T1000 (cell line): ENCODE measurements around the gene STOX2.

Source experiments
- DNase-seq: peaks from one replicate; lab custom pipeline; 2025; ENCODE audit warnings: mixed read lengths; lab: John Stamatoyannopoulos, UW

Gene STOX2, protein sequence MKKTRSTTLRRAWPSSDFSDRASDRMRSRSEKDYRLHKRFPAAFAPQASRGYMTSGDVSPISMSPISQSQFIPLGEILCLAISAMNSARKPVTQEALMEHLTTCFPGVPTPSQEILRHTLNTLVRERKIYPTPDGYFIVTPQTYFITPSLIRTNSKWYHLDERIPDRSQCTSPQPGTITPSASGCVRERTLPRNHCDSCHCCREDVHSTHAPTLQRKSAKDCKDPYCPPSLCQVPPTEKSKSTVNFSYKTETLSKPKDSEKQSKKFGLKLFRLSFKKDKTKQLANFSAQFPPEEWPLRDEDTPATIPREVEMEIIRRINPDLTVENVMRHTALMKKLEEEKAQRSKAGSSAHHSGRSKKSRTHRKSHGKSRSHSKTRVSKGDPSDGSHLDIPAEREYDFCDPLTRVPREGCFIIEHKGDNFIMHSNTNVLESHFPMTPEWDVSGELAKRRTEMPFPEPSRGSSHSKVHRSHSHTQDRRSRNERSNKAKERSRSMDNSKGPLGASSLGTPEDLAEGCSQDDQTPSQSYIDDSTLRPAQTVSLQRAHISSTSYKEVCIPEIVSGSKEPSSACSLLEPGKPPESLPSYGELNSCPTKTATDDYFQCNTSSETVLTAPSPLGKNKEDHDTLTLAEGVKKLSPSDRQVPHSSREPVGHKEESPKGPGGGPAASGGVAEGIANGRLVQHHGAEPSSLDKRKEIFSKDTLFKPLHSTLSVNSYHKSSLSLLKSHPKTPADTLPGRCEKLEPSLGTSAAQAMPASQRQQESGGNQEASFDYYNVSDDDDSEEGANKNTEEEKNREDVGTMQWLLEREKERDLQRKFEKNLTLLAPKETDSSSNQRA (N-terminal part only)

DNA sequence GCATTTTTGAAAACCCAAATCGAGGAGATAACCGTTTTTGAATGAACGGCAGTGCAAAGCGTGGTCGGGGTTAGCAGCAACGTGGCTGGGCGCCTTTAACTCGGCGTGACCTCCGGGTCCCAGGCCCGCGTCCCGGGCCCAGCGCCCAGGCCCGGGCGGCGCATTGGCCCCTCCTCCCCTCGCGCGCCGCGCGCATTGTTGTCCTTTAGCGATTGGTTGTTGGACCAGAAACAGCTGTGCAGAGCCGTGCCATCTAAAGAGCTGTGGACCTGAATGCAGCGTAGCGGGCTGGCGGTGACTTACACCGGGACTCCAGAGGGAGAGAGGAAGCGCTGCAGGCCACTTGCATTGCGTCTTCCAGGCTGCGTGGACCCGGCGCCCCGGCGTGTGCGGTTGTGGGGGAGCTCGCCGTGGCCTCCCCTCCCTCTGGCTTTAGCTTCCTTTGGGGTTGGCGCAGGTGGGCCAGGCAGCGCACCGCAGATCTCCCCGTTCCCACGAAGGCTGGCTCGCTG lies at the start of gene STOX2:
STOX2 (plus strand) TSS at position 227 of the 512 bp plus-strand sequence. CDS start 1,484 bp downstream, outside the sequence.
- DNase-seq: peak; percentile 26

DNA sequence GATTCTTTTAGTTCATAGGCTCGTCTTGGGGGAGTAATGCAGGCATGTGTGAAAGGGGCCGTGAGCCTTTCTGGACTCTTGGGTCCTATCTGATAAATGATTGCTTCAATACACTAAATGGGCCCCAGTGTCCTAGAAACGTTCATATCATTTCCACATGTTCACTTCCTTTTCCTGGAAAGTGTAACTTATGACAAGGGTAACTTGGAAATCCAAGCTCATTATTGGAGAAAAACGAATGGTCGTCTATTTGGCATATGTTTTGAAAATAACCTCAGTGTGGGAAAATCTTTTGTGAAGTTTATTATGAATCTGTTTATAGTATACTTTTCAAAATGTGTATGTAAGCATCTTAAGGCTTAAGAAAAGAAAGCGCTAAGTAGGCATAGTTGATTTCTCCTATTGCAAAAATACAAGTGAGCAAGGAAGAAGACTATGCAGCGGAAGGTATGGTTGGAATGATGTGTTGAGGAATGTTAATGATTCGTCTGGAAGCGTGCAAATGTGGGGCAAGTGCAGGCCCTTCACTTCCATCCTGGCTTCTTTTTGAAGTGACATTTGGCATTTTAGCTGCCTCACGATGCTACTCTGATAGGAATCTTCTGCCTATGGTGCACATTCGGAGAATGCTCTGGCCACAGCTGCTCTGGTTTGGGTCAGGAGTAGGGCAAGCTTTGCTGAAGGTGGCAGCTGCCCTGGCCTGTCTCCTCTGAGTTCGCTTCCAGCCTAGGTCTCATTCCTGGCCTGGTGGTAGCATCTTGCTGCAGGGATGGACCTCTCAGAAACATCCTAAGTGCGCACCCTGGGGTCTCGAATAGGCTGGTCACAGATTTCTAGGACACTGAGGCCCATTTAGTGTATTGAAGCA lies 49.5 kb upstream of the STOX2 start:
- DNase-seq: no peak

DNA sequence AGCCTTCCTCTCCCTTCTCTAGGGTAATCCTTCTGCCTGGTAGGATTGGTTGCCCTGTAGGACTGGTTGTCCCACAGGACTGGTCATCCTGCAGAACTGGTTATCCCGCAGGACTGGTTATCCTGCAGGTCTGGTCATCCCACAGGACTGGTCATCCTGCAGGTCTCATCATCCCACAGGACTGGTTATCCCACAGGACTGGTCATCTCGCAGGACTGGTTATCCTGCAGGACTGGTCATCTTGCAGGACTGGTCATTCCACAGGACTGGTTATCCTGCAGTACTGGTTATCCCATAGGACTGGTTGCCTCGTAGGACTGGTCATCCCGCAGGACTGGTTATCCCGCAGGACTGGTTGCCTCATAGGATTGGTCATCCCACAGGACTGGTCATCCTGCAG lies 48.1 kb upstream of the STOX2 start:
- no peak for DNase-seq

DNA sequence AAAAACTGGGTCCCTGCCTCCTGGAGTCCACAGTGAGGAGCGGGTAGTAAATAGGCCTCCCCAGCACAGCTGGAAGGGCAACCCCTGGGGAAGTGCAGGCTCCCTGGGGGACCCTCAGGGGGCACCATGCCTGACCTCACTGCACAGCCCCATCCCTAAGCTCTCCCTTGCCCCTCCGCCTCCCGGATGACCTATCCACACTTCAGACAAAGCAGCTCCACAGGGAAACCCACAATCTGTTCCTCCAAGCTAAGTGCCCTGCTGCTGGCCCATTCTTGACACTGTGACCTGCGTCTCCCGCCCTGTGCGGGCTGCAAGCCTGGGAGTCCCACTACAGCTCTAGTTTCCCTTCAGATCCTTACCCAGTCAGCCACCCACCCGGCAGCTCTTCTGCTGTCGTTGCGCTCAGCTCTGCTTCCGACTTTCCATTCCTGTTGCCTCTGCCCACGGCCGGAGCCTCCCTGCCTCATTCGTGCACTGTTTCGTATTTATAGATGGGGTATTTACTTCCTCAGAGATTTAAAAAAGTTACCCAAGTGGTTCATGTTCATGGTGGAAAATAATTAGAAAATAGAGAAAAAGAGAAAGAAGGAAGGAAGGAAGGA lies 47.0 kb upstream of the STOX2 start:
- DNase-seq: no peak

DNA sequence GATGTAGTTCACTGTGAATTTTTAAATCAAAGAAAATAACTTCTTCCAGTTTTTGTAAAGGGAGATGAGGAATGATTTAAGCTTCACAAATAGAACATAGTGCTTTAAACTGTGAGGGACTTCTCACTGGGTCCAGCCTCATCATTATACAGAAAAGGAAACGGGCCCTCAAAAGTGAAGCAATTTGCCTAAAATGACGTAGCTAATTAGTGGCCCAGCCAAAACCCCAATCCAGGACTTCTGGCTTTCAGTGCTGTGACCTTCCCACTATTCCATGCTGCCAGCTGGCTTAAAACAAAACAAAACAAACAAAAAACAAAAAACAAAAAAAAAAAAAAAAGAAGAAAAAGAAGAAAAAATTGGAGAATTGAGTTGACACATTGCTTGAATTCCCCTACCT lies 45.0 kb upstream of the STOX2 start:
- no peak for DNase-seq

DNA sequence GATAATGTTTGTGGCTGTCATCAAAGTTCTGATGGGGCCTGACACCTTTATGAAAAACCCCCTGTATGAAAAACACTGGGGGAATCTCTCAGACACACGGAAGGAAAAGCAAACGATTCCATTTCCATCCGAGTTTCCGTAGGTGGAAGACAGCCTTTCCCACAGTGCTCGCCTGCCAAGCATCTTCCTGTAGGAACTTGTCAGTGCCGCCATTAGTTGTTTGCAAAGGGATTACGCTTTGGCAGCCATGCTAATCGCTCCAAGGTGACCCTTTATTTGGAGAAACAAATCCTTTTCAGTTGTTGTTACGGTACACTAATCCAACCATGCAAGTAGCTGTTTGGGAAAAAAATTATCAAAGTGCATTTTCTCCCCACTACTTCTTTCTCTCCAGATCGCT lies 44.4 kb upstream of the STOX2 start:
- no peak for DNase-seq

DNA sequence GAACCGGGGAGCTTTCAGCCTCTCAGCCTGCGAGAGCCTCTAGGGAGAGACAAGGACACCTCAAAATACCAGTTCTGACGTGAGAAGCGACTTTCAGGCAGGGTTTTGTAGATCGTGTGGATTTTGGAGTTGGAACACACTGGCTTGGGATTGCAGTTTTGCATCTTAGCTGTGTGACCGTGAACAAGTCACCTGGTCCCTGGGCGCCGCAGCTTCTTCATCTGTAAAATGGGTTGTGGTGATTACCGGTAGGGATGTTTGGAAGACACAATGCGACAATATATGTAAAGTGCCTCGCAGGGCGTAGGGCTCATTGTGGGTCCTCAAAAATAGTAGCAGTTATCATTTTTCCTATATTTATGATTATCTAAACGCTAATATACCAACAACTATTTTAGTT lies 43.7 kb upstream of the STOX2 start:
- DNase-seq: no peak

DNA sequence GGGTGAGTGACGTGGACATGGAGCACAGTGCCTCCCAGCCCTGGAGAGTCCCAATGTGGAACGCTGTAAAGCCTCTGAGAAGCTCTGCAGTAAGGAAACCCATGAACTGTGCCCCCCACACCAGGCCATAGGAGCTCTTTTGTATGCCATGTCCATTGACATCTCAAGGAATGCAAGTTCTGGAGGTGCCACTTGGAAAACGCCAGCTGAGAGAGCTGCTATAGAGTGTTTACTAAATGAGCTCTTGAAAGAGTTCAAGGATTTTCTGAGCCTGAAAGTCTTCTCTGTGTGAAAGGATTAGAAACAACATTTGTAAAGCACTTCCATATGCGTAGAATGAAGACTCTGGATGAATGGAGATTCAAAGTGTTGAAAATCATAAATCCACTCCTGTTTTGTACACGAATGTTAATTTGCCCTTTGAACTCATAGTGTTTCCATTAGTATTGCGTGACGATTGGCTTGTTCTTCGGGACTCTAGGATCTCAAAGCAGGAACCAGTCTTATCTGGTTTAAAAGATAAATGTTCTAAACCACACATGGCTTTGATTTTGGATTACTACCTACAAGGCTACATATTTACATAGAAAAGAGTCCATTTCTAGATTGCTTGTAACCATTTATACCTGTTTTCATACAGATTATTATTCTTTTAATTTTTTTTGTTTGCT lies 41.8 kb upstream of the STOX2 start:
- no peak for DNase-seq

DNA sequence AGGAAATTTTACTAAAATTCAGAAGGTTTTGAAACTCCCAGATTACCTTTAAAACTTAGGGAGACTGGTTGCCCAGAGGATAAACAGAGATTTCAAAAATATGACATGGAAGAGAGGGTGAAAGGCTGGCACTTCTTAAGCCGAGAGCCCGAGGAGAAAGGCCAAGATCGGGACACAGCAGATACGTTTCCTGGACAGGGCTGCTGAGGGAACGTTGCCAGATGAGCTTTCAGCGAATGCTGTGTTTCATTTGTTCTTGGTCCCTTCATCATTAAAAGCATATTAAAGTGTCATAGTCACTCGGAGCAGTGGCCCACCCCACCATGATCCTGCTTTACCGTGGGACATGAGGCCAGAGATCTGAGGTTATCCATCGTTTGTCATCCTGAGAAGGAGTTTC lies 37.9 kb upstream of the STOX2 start:
- no peak for DNase-seq

DNA sequence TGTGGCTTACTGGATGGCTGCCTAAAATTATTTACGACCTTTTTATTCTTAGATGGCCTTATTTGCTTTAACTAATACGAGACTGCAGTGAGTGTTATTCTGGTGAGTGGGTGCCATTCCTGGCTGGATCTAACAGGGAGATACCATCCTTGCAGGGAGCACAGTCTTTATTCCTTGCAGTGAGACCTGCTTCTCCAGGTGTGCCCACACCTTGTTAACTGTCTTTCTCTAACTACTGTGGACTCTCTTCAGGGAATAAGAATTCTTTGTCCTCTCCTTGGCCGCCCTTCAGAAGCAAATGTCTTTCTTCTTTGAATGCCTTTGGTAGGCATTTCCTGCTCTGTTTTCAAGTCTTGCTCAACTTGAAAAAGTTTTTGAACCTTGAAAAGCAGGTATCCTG lies 34.1 kb upstream of the STOX2 start:
- no peak for DNase-seq

DNA sequence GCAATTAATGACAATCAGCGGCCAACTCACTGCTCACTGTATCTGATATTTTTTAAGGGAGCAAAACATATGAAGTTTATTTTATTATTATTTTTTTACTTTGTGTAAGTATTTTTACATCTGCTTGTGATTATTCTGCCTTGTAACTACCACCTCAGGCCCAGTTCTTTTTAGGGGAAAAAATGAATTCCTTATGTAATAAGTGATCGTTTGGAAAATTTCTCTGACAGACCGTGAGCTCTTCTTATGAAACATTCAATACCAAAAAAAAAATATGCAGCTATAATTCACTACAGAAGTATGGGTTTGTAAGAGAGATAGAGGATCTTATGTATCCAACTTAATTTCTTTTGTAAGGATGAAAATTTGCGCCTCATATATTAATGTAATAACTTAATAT lies 33.5 kb upstream of the STOX2 start:
- DNase-seq: no peak

DNA sequence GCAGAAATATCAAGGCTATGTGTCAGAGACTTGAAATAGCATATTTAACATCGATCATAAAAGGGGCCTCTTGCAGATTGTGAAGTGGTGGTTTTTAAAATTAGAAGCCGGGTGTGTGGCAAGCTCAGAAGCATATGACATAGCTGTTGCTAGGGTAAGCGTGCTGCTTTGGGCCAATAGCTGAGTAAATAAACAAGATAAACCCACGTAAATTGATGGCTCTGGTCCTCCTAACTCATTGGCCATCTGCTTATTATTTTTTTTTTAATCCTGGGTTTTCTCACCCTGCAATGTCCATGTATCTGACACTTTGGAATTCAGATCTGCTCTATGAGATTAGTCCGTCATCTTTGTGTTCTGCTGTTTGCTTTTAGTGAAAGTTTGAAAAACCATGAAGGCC lies 32.6 kb upstream of the STOX2 start:
- DNase-seq: no peak

DNA sequence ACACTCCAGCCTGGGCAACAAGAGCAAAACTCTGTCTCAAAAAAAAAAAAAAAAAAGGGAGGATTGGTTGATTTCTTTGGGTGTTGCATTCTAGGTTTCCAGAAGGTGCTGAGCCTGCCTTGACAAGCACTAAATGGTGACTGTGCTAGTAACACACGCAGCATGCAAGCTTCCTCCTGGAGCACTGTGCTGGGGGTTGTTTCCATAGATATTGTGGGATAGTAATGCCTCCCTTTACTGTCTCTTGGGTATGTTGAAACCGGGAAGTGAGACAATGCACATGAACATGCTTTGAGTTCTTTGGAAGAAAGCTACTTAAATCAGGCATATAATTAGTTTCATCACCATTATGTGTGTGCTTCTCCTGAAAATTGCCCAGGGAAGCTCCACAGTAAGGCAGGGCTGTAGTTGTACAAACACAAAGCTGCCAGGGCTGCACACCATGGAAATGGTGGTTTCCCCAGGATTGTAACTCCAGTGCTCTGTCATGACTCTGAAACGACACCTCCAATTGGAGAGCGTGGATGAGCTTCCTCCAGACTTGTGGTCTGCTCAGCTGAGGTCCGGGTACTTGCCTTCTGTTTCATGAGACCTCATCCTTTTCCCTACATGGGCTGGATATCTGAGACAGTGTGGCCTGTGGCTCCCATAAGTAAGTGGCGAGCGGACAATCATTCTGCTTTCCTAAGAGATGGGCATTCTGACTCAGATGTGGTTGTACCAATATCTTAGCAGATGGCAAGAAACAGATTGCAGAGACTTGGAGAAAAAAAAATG lies 31.5 kb upstream of the STOX2 start:
- DNase-seq: no peak

DNA sequence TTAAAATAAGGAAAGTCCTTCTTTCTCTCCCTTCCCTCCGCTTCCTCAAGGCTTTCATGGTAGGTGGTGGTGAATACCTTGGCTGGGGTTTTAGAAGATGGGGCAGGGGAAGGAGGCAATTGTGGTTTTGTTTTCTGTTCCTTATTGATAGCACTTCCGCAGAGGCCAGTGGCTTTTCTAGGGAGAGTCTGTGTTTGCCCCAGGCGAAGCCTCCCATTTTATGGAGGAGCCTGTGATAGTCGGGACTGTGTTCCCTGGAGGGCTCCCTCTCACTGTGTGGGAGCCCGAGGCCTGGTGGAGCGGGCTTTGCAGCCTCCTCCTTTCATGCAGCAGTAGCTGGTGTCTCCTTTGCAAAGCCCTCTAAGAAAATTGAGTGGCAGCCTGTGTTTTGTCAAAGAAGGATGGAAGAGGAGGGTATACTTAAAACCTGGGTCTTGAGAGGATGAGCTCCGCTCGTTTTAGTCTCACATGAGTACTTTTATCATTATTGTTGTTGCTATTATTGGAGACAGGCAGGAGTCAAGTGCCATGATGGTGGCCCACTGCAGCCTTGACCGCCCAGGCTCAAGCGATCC lies 29.8 kb upstream of the STOX2 start:
- DNase-seq: no peak

DNA sequence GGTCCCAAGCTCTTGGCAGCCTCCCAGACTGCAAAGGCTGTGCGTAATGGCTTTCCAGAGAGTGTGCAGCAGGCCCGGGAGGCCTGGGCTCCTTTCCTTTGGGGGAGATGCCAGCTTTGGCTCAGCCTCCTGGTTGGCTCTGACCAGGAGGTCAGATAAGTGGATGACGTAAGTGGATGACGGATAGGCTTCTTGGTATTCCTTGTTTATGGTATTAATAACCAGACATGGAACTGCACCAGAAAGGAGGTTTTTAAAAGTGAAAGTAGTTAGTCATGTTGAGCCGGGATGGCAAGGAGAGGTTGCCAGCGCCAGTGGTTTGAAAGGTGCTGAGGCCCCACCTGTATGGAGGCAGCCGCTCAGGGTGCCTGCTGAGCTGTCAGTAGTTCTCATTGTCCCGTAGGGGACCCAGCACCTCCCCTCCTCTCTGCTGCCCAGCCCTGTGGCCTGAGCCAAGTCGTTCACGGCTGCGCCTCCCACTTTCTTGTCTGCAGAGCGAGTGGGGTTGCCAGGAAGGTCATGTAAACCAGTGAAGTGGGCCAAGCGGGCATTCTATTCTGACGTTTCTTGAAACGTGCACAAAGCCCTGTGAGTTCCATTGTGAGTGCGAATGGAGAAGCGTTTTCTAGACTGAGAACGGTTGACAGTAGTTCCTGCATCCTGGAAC lies 28.7 kb upstream of the STOX2 start:
- peak; percentile 75 for DNase-seq

DNA sequence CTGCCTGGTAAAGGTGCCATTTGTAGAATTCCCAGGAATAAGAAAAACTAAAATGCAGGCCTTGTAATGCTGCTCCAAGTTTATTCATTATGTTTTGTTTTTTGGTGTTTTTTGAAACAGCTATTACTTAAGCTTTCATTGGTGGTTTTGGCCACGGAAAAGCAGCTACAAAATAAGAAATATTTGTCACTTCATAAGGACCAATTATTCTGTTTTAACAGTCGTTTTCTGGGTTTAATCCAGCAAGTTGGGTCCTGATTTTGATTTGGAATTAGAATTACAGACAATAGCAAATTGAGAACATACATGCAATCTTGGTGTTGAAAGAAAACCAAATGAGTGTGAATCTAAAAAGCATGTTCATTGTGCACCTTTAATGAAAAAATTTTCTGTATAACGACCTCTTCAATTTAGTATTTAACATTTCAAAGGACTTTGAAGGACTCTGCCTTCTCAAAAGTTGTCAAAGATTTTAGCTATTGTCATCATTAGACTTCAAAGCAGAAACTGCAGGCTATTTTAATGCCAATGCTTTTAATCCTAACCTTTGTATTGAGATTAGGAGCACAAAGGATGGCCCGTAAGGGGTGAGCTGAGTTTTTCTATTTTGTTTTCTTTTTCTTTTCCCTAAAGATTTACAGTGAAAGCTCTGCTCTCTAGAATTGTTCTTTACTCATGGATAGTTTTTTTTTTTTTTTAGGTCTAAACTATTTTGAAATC lies 26.7 kb upstream of the STOX2 start:
- no peak for DNase-seq

DNA sequence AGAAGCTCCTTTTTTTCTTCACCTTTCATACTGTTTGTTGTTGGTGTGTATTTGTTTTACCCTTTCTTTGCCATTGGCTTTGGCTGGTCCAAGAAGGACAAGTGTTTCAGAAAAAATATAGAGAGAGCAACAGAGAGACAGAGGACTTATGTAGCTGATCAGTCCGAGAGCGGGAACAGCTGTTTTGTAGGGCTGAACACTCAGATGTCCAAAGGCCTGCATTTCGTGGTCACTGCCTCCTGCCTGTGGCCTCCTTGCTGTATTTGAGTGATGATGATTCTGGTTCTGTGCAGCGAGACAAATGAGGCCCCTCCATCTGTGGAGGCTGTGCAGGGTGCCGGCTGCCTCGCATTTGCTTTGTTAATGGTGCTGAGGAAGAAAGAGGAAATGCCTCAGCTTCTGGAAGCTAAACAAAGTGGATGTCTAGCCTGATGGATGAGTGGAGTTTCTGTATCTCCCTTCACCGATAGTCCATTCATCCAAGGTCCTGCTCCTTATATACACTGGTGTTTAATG lies 19.8 kb upstream of the STOX2 start:
- no peak for DNase-seq

DNA sequence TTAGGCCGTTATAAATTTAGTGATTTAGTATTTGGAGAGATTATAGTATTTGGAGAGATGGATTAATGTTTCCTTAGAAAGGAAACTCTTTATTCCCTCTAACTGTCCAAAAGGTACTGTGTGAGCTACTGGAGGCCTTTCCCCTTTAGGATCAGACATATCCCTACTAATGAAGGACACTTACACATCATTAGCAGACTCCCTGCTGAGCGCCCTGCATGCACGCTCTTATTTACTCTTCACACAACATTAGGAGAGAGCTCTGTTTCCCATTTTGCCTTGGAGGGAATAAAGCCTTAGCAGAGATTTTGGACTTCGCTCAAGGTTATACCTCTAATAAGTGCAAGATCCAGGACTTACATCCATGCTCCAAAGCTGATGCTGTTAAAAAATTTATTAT lies 17.8 kb upstream of the STOX2 start:
- DNase-seq: no peak
